Measurements from ENCODE around the gene LEMD3.
A peak's percentile ranks its signal among the peaks of the same experiment; 100 is the strongest.

Gene LEMD3

DNA sequence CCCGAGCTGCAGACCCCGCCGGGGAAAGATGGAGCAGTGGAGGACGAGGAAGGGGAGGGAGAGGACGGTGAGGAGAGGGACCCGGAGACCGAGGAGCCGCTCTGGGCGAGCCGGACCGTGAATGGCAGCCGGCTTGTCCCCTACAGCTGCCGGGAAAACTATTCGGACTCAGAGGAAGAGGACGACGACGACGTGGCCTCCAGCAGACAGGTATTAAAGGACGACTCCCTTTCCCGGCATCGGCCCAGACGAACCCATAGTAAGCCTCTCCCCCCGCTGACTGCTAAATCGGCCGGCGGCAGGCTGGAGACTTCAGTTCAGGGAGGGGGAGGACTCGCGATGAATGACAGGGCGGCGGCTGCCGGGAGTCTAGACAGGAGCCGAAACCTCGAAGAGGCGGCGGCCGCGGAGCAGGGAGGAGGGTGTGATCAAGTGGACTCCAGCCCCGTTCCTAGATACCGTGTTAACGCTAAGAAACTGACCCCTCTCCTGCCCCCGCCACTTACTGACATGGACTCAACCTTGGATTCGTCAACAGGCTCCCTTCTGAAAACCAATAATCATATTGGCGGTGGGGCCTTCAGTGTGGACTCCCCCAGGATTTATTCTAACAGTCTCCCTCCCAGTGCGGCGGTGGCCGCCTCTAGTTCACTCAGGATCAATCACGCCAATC lies 962 bp downstream of the LEMD3 start:
- peak; percentile 83 for DNase-seq

DNA sequence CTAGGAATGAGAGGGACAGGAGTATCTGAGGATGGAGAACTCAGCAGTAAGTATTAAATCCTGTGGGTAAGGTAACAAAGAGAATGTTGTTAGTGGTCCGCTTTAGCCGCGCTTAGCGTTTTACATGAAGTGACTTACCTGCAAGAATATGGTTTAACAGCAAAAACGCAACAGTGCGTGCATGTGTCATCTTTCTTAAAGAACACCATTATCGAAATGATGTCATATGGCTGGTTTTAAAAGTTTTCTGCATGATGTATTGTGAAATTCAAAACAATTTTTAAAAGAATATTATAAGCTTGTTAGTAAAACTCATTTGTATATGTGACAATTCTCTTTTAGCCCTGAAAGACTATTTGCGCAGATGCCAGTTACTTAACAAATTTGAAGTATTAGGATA lies 1.7 kb downstream of the LEMD3 start:
- DNase-seq, result no peak

DNA sequence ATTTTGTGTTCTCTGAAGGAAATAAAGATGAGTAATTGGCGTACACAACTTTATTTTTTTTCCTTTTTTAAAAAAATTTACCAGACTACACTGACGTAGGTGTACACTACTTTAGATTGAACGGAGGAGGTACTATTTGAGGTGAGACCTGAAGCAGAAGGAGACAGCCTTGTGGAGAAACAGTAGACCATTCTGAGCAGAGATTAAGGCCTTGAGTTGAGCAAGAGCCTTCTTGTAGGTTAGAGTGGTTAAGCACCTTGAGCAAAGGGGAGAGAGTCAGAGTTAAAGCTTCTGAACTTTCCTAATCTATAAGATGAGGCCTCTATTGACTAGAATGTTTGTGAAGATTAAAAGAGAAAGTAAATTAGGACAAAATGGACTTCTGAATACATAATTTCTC lies 2.5 kb downstream of the LEMD3 start:
- no peak for DNase-seq

DNA sequence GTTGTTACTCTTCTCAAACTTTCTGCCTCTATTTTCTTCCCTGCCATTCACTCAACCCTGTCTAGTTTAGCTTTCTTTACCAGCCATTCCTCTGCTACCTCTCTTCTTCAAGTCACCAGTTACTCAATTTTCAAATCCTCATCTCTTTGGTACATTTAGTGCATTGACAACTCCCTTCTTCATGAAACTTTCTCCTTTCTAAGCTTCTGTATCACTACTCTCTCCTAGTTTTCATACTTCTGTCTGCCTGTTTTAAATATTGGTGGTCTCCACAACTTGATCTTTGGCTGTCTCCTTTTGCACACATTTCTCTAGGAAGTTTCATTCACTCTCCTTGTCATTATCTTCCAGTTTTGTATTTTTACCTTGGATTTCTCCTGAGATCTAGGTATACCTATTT lies 6.0 kb downstream of the LEMD3 start:
- DNase-seq, result no peak

DNA sequence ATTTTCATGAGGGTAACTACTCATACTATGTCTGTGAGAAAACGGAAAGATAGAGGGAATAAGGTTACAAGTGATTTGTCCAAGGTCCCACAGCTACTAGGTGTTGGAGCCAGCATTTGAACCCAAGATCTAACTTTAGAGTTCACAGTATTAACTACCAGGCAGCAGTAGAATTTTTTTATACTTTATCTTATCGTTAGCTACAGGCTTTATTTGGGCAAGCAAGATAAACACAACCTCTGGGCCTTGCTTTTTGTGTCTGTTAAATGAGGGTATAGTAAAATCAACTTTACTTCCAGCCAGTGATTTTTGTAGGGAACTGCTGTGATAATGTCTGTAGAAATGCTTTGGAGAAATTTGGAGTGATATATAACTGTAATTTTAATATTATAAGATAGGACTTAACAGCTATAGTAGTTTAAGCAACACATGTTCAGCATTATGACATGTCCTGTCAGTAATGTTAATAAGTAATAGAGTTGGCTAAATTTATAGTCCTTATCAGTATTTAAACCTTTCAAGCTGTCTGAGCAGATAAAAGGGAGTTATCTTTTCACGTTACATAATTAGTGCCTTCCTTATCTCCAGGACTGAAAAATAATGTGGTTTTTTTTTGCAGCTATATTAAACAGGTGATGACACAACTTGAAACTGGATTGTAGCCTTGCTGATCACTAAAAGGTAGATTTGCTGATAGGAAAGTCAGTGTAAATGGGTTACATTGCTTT lies 12.8 kb downstream of the LEMD3 start:
- DNase-seq, result no peak

DNA sequence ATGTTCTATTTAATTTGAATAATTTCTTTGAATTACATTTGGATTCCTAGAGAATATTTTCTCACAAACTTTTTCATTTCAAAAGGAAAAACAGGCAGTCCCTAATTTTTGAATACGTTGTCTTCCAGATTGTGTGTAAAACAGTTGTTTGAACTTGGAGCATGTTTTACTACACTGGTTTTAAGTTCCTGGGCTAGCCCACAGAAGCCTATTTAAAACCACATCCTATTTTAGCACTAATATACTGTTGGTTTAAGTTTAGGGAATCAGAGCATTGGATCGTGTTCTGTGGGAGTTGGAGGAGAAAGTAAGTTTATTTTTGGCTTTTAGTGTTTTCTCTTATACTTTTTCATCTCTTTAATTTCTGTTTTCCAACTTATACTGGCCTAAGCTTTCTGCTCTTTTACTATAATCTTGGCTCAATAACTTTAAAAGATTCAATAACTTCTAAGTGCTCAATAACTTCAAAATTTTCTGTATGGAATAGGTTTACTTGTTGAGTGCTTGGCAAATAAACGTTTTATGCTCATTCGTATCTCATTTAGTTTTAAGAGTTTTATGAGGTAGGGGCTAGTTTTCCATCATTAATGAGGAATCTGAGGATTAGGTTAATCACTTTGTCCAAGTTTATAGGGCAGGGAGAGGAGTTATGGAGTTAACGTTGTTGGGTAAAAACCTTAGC lies 14.9 kb downstream of the LEMD3 start:
- DNase-seq, result no peak

DNA sequence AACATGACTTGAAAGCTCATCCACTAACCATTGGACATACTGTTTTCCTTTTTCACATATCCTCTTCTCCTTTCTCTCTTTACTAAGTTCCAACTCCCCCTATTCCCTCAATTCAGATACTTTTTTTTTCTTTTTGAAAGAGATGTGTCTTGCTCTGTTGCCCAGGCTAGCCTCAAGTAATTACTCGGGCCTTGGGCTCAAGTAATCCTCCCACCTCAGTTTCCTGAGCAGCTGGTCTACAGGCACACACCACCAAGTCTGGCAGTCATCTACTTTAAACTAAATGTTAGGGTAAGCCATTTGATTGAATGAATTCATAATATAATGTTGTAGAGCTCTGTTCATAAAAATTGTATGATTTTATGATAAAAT lies 15.5 kb downstream of the LEMD3 start:
- DNase-seq, result no peak

DNA sequence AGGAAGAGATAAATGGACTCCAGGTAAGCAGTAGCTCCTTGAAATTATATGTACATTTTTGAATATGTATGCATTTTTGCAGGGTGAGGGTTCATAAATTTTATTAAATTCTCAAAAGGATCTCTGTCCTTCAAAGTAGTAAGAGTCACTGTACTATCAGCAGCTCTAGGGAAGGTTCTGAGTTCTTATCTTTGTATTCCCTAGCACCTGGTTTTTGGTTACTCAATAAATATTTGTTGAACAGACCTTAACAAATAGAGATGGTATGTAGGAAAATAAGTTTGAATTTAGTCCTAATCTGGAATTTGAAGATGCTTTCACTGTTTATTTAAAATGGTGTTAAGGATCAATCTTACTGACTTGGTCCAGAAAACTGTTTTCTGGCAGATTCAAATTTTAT lies 18.3 kb downstream of the LEMD3 start:
- no peak for DNase-seq

DNA sequence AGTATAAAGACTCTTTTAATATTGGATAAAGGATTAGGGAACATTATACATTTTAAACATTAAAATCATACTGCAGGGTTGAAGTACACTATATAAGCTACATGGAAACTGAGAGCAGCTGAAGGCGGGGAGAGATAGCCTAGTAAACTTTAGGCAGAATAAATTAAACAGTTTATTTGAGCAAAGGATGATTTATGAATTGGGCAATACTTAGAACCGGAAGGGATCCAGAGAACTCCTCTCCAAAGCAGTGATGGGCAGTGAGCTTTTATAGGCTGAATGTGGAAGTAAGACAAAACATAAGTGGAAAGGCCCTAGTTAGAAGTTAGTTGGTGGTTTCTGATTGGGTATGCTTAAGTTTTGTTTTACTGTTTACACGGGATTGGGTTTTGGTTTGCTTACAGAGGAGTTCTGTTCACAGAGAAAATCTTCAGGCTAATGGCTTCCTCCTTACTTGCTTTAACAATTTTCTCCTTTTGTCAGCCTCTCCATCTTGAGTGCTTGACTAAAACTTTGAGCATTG lies 18.9 kb downstream of the LEMD3 start:
- DNase-seq, result no peak

DNA sequence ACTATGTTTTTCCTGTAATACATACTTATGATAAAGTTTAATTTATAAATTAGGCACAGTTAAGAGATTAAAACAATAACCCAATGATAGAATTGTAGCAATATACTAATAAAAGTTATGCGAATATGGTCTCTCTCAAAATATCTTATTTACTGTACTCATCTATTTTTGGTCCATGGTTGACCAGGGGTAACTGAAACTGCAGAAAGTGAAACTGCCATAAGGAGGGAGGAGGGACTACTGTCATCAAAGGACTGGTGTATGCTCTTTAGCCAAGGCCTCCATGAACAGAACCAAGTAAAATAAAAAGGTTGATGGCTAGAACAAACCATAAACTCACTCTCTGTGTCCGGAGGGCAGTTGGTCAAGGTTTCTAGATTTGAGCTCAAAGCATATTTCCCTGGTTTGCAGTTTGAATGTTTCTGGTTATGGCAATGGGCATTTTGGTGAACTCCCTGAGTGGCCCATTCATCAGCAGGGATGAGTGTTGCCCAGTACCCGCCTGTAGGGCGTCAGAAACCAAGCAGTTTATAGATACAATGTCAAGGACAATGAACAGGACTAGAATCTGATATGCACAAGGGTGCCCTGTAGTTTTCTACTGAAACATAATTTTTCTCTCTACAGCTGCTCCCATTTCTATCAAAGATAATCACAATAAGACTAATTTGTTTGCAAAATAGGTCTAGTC lies 19.8 kb downstream of the LEMD3 start:
- no peak for DNase-seq

DNA sequence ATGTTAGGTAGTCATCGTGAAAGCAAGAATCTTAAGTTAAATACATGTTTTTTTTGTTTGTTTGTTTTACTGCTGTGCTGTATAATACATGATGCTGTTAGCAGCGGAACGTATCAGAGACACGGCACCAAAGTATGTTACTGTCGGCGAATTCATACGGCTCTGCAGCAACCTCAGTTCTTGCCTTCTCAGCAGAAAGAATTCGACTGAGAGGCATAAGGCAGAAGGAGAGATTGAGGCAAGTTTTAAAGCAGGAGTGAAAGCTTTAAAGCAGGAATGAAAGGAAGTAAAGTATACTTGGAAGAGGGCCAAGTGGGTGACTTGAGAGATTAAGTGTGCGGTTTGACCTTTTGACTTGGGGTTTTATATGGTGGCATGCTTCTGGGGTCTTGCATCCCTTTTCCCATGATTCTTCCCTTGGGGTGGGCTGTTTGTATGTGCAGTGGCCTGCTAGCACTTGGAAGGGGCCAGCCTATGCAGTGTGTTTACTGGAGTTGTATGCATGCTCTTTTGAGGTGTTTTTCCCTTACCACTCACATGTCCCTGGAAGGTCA lies 23.7 kb downstream of the LEMD3 start:
- no peak for DNase-seq

DNA sequence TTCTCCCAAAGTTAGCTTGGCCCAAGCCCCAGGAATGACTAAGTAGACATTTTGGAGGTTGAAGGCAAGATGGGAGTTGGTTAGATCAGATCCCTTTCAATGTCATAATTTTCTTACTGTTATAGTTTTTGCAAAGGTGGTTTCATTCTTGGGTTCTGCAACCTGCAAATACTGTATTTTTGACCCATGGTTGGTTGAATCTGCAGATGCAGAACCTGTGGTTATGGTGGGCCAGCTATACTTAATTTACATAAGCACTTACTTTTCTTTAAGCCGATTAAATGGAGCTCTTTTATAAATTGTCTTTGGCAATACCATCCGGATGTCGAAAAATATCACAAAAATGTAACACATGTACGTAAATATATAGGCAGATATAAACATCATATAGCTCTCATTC lies 25.6 kb downstream of the LEMD3 start:
- no peak for DNase-seq

DNA sequence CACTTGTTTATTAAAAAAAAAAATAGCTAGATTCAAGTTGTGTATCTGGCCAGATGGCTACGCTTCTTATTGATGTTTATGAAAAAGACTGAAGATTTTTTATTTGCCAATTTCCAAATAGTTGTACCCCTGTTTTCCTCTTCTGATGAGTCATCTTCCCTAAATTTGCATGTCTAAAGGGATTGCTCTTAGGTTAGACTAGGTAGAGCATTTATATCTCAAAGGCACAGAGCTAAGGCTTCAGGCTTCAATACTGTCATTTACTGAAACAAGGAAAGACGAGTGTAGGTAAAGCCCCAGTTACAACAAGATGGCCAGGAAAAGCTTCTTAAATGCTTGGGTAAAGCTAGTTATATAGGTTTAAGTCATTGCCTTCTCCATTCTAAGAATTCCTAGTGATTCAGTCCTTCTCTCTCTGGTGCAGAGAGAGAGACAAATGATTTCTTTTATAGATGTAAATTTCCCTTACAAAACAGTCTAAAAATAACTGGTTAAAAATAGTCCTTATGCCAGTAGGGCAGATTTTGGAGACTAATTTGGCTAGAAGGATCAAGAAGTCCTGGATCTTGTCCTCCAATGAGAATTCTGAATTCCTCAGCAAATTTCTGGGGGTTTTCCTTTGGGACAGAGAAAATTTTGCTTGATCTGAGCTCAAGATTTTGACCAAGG lies 26.1 kb downstream of the LEMD3 start:
- no peak for DNase-seq

DNA sequence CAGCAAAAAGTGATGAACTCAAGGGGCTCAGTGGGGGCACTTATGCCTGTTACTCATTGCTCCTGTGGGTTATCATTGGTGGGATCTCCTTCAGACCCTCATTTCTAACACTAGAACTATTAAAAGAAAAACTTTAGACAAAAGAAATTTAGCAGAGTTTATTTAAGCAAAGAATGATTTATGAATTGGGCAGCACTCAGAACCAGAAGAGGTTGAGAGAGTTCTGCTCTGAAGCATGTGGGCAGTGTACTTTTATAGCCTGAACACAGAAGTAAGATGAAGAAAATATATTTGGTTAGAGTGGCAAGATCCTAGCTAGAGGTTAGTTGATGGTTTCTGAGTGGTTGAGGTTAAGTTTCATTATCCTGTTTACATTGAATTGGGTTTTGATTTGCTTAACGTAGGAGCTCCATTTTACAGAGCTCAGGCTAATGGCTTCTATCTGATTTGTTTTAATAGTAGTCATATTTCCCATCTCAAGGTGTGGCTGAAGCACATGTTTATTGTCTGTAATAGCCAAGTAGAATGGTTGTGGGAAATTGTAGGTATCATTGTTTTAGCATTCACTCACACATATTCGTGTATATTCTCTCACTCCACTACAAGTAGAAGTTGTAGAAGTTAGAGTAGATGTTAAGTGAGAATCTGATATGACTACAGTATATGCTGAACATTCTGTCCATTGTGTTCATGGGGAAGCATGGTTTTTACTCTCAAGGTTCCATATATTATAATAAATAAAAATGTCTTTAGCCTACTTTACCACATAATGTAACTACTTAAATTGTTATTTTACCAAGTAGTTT lies 27.6 kb downstream of the LEMD3 start:
- DNase-seq, result no peak

DNA sequence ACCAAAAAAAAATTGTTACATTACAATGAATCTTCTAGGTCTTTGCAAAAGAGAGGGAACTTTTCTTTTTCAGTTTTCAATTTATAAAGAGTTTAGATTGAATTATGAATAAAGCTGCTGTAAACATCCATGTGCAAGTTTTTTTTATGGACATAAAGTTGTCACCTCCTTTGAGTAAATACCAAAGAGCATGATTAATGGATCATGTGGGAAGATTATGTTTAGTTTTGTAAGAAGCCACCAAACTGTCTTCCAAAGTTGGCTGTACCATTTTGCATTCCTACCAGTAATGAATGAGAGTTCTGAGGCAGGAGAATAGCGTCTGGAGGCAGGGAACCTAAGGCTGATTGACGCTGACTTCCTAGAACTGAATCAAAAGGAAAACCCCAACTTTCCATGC lies 30.2 kb downstream of the LEMD3 start:
- no peak for DNase-seq

DNA sequence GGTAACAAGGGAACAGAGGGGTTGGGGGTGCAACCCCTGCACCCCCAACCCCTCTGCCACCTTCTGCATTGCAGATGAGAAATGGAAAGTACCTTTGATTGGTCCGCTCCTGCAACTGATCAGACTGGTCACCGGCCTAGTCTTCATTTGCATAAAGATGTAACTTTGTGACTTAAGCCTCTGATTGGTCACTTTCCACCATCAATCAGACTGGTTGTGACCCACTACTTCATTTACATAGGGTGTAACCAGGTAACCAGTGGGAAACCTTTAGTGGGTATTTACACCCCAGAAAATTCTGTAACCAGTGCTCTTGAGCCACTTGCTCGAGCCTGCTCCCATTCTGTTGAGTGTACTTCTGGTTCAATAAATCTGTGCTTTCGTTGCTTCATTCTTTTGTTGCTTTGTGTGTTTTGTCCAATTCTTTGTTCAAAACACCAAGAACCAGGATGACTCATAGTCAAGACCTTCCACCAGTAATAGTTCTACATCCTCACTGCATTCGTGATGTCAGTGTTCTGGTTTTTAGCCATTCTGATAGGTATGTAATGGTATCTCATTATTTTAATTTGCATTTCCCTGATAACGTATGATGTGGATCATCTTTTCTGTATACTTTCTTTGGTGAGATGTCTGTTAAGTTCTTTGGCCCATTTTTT lies 30.8 kb downstream of the LEMD3 start:
- no peak for DNase-seq

DNA sequence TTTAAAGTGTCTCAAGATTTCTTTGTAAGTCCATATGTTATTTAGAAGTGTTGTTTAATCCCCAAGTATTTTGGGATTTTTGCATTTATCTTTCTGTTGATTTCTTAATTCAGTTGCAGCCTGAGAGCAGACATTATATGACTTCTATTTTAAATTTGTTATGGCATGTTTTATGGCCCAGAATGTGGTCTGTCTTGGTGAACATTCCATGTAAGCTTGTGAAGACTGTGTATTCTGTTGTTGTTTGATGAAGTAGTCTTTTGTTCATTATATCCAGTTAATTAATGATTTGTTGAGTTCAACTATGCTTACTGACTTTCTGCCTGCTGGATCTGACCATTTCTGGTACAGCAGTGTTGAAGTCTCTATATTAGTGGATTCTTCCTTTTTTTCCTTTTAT lies 34.0 kb downstream of the LEMD3 start:
- no peak for DNase-seq

DNA sequence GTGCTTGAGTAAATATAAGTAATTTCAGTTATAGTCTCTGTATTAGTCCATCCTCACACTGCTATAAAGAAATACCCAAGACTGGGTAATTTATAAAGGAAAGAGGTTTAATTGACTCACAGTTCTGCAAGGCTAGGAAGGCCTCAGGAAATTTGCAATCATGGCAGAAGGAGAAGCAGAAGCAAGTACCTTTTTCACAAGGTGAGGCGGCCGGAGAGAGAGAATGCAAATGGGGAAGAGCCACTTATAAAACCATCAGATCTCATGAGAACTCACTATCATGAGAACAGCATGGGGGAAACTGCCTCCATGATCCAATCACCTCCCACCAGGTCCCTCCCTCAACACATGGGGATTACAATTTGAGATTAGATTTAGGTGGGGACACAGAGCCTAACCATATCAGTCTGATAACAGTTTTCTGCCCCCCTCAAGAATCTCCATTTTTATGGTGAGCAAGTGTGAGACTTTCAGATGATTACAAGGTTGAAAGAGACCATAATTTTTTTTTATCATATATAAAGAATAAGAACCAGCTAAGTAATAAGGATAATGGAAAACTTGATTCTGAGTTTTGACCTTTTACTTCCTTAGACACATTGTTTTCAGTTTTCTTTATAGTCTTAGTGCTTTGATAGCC lies 35.6 kb downstream of the LEMD3 start:
- DNase-seq, result no peak

DNA sequence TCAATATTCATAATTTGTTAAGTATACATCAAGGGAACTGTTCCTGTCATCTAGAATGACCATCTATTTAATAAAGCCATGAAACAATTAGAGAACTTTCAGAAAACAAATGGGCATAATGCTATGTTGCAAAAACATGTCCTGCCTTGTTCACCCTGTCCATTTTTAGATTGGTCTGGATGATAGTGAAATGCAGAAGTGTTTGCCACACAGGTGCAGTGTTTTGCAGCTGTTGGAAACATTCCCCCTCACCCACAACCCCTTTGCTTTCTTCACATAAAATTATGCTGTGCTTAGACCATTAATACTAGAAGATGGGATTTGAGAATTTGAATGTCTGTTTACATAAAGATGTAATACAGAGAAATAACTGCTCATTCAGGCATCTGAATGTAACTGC lies 36.5 kb downstream of the LEMD3 start:
- DNase-seq, result no peak

DNA sequence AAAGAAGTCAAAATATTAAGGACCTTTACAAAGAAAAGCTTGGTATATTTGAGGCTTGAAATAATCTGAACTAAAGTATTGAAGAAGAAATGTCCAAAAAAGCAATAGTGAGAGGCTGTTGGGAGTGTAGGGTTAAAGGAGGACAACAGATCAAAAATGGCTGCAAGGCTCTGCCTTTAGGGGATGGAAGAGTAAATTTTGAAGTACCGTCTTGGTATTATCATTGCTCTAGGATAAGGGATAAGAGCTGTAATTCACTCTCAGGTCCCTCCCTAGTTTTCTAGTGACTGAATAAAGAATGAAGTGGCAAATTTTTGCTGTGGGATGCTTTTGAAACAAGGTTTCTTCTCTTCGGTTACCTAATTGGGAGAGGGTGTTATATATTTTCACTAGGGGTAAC lies 38.7 kb downstream of the LEMD3 start:
- DNase-seq, result no peak

All from eye (tissue), 1 donor.